HepG2 (cell line): Measurements from ENCODE around the gene PARM1. TPM values are rescaled to one million over a fixed set of nuclear protein-coding genes. Genes with fewer than 3 reads are reported as not detected.

Experiments
- ATAC-seq: fragments of 200-7000 bp; cut with Tn5 transposase; 3 replicates; pipeline ENCODE4 v1.9.1; 2020; ENCODE audit warnings: mild to moderate bottlenecking, moderate library complexity
- BruUV-seq: library from RNA; stranded (reverse); fragments of 400-500 nt; replicated peaks from 2 replicates; lab custom pipeline; 2021; lab: Mats Ljungman, UMichigan
- CTCF ChIA-PET: fragments of 300-600 bp; formaldehyde crosslinking; extraction: SDS; loops from one replicate; lab custom pipeline; 2021; ENCODE audit warnings: low total read pairs, inconsistent platforms, low intra/inter-chr PET ratio; lab: Yijun Ruan, JAX
- POLR2A ChIA-PET: fragments of 350-600 bp; sonication (Branson Sonifier 250); formaldehyde crosslinking; loops from one replicate; lab custom pipeline; 2020; ENCODE audit warnings: antibody characterized with exemption, inconsistent platforms; lab: Yijun Ruan, JAX
- DNase-seq: peaks from one replicate; pipeline ENCODE4 v3.0.0-alpha.2; 2015; ENCODE audit warnings: low spot score
- FAIRE-seq: peaks from 3 replicates; lab custom pipeline; 2011; peaks lifted over from hg19 to GRCh38; lab: Jason Lieb, UNC
- H2AFZ ChIP-seq: one replicate; pipeline ENCODE4 v1.6.1; 2011; ENCODE audit warnings: low read length, inconsistent platforms
- H3K27ac ChIP-seq: fragments of 300-600 bp; 3 replicates; pipeline ENCODE4 v1.8.0; 2011; ENCODE audit warnings: mixed run types, mild to moderate bottlenecking, mixed read lengths, low read length, inconsistent platforms; ENCODE audit not compliant: insufficient read depth; ENCODE audit errors: extremely low read length
- H3K27me3 ChIP-seq, 2 experiments: fragments of 200-600 bp in 1 of 2; 2 replicates in 1 of 2; 3 replicates in 1 of 2; pipeline versions ENCODE4 v1.6.0 to v1.8.0; 2011; ENCODE audit warnings: low read length in 2 of 2, mild to moderate bottlenecking in 2 of 2, moderate library complexity in 2 of 2, inconsistent platforms in 1 of 2; ENCODE audit not compliant: insufficient read depth in 2 of 2, control insufficient read depth in 1 of 2
- H3K36me3 ChIP-seq, 2 experiments: fragments of 200-600 bp in 1 of 2; replicated peaks in 1 of 2; 2 replicates in 1 of 2; 3 replicates in 1 of 2; pipeline versions ENCODE4 v1.5.1 to v1.8.0; 2011; ENCODE audit warnings: low read length in 2 of 2, inconsistent platforms in 1 of 2; ENCODE audit not compliant: insufficient read depth in 2 of 2, control insufficient read depth in 1 of 2
- H3K4me1 ChIP-seq: 2 replicates; pipeline ENCODE4 v1.5.1; 2012; ENCODE audit warnings: low read length, inconsistent platforms; ENCODE audit not compliant: insufficient read depth
- H3K4me2 ChIP-seq: 2 replicates; pipeline ENCODE4 v1.6.0; 2011; ENCODE audit warnings: low read depth, low read length, inconsistent platforms
- H3K4me3 ChIP-seq, 3 experiments: fragments of 200-600 bp in 1 of 3; sonication (generic), shearing (Covaris generic) in 1 of 3; replicated peaks in 1 of 3; 2 replicates each; pipeline ENCODE4 v1.5.1; 2011 to 2016; ENCODE audit warnings: low read length in 3 of 3, inconsistent platforms in 2 of 3, low read depth in 2 of 3, mild to moderate bottlenecking in 2 of 3, control low read depth in 1 of 3, mixed read lengths in 1 of 3; ENCODE audit not compliant: insufficient read depth in 1 of 3
- H3K79me2 ChIP-seq: one replicate; pipeline ENCODE4 v1.6.1; 2011; ENCODE audit warnings: low read length, inconsistent platforms; ENCODE audit not compliant: insufficient read depth
- H3K9ac ChIP-seq: 2 replicates; pipeline ENCODE4 v1.6.0; 2011; ENCODE audit warnings: mild to moderate bottlenecking, low read depth, low read length, inconsistent platforms; ENCODE audit not compliant: insufficient read depth
- H3K9me3 ChIP-seq: 2 replicates; pipeline ENCODE4 v1.5.1; 2012; ENCODE audit warnings: mild to moderate bottlenecking, low read length
- H4K20me1 ChIP-seq: 2 replicates; pipeline ENCODE4 v1.6.0; 2011; ENCODE audit warnings: inconsistent platforms, mild to moderate bottlenecking, low read length, moderate library complexity; ENCODE audit not compliant: insufficient read depth
- ARNT ChIP-seq: fragments of 450-650 bp; IDR thresholded peaks from 2 replicates; pipeline ENCODE4 v1.6.1; 2017
- ELF3 ChIP-seq: IDR thresholded peaks from 2 replicates; pipeline ENCODE4 v1.6.1; 2016; ENCODE audit warnings: missing genetic modification reagents, missing compliant biosample characterization
- ETV6 ChIP-seq: sonication (generic); formaldehyde crosslinking; conservative IDR thresholded peaks from 2 replicates; pipeline ENCODE4 v1.4.0; 2020; ENCODE audit warnings: missing genetic modification reagents
- FOXA1 ChIP-seq, 2 experiments: fragments of 450-650 bp in 1 of 2; sonication (generic) in 1 of 2; formaldehyde crosslinking in 1 of 2; IDR thresholded peaks; 2 replicates each; pipeline versions ENCODE4 v1.4.0 to v1.6.1; 2016 to 2020; ENCODE audit warnings: missing genetic modification reagents in 1 of 2
- KAT8 ChIP-seq: IDR thresholded peaks from 2 replicates; pipeline ENCODE4 v1.6.1; 2016; ENCODE audit warnings: missing genetic modification reagents, missing compliant biosample characterization
- KLF12 ChIP-seq: sonication (generic); formaldehyde crosslinking; IDR thresholded peaks from 2 replicates; pipeline ENCODE4 v1.4.0; 2020; ENCODE audit warnings: missing genetic modification reagents, borderline replicate concordance
- MBD4 ChIP-seq: IDR thresholded peaks from 2 replicates; pipeline ENCODE4 v1.6.1; 2012; ENCODE audit warnings: low read length, inconsistent platforms, borderline replicate concordance
- REPIN1 ChIP-seq: sonication (generic); formaldehyde crosslinking; IDR thresholded peaks from 2 replicates; pipeline ENCODE4 v1.8.0; 2022; ENCODE audit warnings: missing genetic modification reagents, low read depth, mild to moderate bottlenecking, borderline replicate concordance
- SIN3A ChIP-seq: IDR thresholded peaks from 2 replicates; pipeline ENCODE4 v1.6.1; 2011; ENCODE audit warnings: low read depth, mild to moderate bottlenecking, control low read depth, low read length, borderline replicate concordance
- ZBTB7A ChIP-seq: sonication (generic); formaldehyde crosslinking; IDR thresholded peaks from 2 replicates; pipeline ENCODE4 v1.8.0; 2022; ENCODE audit warnings: mild to moderate bottlenecking, missing genetic modification reagents
- ZKSCAN5 ChIP-seq: sonication (generic); formaldehyde crosslinking; IDR thresholded peaks from 2 replicates; pipeline ENCODE4 v1.5.1; 2020; ENCODE audit warnings: mild to moderate bottlenecking, missing genetic modification reagents
- ZMYM3 ChIP-seq: sonication (generic); formaldehyde crosslinking; IDR thresholded peaks from 2 replicates; pipeline ENCODE4 v1.5.1; 2020; ENCODE audit warnings: mild to moderate bottlenecking, missing genetic modification reagents
- ZNF101 ChIP-seq: sonication (generic); formaldehyde crosslinking; IDR thresholded peaks from 2 replicates; pipeline ENCODE4 v1.4.0; 2020; ENCODE audit warnings: mild to moderate bottlenecking, low read depth, missing genetic modification reagents, borderline replicate concordance
- ZNF20 ChIP-seq: sonication (generic); formaldehyde crosslinking; IDR thresholded peaks from 2 replicates; pipeline ENCODE4 v1.4.0; 2020; ENCODE audit warnings: mild to moderate bottlenecking, moderate library complexity, missing genetic modification reagents
- ZNF329 ChIP-seq: sonication (generic); formaldehyde crosslinking; IDR thresholded peaks from 2 replicates; pipeline ENCODE4 v1.9.0; 2021; ENCODE audit warnings: low read depth, mild to moderate bottlenecking, missing genetic modification reagents
- ZNF598 ChIP-seq: sonication (generic); formaldehyde crosslinking; IDR thresholded peaks from 2 replicates; pipeline ENCODE4 v1.5.1; 2020; ENCODE audit warnings: mild to moderate bottlenecking, missing genetic modification reagents, borderline replicate concordance
- ZNF607 ChIP-seq: sonication (generic); formaldehyde crosslinking; IDR thresholded peaks from 2 replicates; pipeline ENCODE4 v1.5.1; 2020; ENCODE audit warnings: missing genetic modification reagents, mild to moderate bottlenecking, borderline replicate concordance
- WGBS: methylation state at CpG from one replicate; pipeline ENCODE4 v1.1.6; 2017; ENCODE audit warnings: low lambda C conversion rate; 5-methylcytosine and 5-hydroxymethylcytosine counted together
- in situ Hi-C: cut with HindIII; loops from 2 replicates; pipeline ENCODE4 v1.10.0; 2017; ENCODE audit warnings: low pct_unique_long_range_greater_than_20kb; ENCODE audit not compliant: extremely low pct_ligation_motif_present
- intact Hi-C: fragments of 100-400 bp; cut with micrococcal nuclease; formaldehyde crosslinking; loops from one replicate; pipeline ENCODE4 v1.10.0; 2022; ENCODE audit not compliant: unreplicated experiment
- polyA plus RNA-seq, 8 experiments: library from polyadenylated mRNA; depleted of rRNA in 3 of 8; stranded (reverse) in 7 of 8; unstranded in 1 of 8; fragments of >200 nt; fragmentation: Illumina TruSeq in 4 of 8; extraction: Trizol in 4 of 8; gene quantifications; 2 replicates each; pipeline versions ENCODE4 v1.2.1 to v1.2.3, GENCODE V29; 2011 to 2016; ENCODE audit warnings: low read depth in 4 of 8, missing spikeins in 1 of 8, mixed read lengths in 1 of 8; ENCODE audit not compliant: insufficient read depth in 1 of 8
- total RNA-seq, 5 experiments: library from RNA; depleted of rRNA; stranded (reverse); fragments of >200 nt; fragmentation: Illumina TruSeq; extraction: Trizol; gene quantifications; 2 replicates each; pipeline ENCODE4 v1.2.3, GENCODE V29; 2016; ENCODE audit warnings: low read depth in 1 of 5
- TF ChIP-seq, protein P1 (sequence below): sonication (generic); formaldehyde crosslinking; IDR thresholded peaks from 2 replicates; pipeline ENCODE4 v1.5.1; 2020; ENCODE audit warnings: missing genetic modification reagents, mild to moderate bottlenecking, borderline replicate concordance

Gene PARM1
- total and polyA plus RNA-seq, 2 of the 13 experiments (the other 11 are each of a cell fraction or from before 2014, with no cell fraction given): not detected

DNA sequence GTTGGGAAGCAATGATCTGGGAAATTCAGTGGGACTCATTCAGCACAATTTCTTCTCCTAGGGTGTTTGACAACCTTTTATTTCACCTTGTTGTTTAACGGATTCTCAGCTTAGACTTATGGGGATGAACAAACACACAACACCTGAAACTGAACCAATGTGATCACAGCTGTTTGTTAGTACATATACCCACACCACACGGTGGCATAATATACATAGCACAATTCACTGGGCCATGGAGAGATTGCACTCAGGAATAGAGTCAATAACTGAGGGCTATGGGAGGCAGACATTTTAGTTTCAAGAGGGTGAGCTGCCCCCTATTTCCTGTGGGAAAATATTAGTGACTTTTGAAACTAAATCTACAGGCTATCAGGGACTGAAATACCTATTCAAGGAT is 148.0 kb downstream of the PARM1 start:
- FAIRE-seq: no peak

DNA sequence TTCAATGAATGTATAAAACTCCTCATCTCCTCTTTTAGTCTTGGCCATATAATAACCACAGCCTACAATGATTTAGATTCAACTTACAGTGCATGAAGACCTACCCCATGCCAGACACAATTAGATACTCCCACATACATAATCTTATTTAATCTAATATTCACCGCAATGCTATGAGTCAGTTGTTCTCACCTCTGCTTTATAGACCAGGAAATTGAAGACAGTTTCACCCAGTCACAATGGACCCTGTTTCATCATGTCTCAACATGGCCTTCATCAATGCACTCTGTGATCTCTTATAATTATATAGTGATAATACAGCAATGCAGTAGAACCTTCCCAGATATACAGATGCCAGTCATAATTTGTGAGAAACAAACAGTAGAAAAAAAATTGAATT is 148.6 kb downstream of the PARM1 start:
- Histone ChIP-seq H3K4me1 (no peaks in the 10 kb centered on the region), H3K9ac (no peak overlapping the region), H4K20me1 (no peaks in the 10 kb centered on the region), H3K27ac (no peak overlapping the region), H2AFZ (no peak overlapping the region), H3K4me3 (no peak overlapping the region), H3K4me2 (no peak overlapping the region), H3K9me3 (no peaks in the 10 kb centered on the region), H3K79me2 (no peaks in the 10 kb centered on the region), H3K27me3 (no peaks in the 10 kb centered on the region), H3K36me3 (no peaks in the 10 kb centered on the region)
- no peak for TF ChIP-seq ZNF101 (CRISPR knock-in tag)
- TF ChIP-seq ARNT: no peak
- TF ChIP-seq ZNF598 (CRISPR knock-in tag): no peak
- TF ChIP-seq ZNF20 (CRISPR knock-in tag): no peak
- TF ChIP-seq KAT8 (CRISPR knock-in tag): no peak
- TF ChIP-seq, protein P1, sequence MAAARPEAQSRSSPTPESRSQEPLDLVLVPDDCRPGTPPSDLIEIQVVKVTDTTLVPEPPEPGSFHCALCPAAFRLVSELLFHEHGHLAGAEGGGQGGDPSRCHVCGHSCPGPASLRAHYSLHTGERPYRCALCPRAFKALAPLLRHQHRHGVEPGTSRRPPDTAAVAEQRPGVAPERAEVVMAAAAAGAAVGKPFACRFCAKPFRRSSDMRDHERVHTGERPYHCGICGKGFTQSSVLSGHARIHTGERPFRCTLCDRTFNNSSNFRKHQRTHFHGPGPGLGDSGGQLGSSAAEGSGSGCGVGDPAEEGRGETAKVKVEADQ: no peak
- no peak for TF ChIP-seq ETV6 (CRISPR knock-in tag)
- TF ChIP-seq ZNF329: no peak
- WGBS: 0% methylated on average over 1 of the region's 1 CpG
- ATAC-seq (no peak), FAIRE-seq (no peak), DNase-seq (no peak)
- intact Hi-C loops: no loop called here
- in situ Hi-C loops: no loop called here
- ChIA-PET POLR2A (no interaction called here), CTCF (no interaction called here)
- BruUV-seq: no TSS peak

More for the DNA sequence above, 148.0 kb downstream of the PARM1 start:
- DNase-seq (no peak), ATAC-seq (no peak)
- H3K9ac ChIP-seq: no peak overlapping the region
- H3K4me2 ChIP-seq: no peak overlapping the region
- TF ChIP-seq REPIN1 (CRISPR knock-in tag): no peak
- TF ChIP-seq MBD4: no peak
- TF ChIP-seq ELF3 (CRISPR knock-in tag): no peak
- TF ChIP-seq KLF12 (CRISPR knock-in tag): no peak
- TF ChIP-seq ZKSCAN5: no peak
- TF ChIP-seq ZMYM3 (CRISPR knock-in tag): no peak
- no peak for TF ChIP-seq ZBTB7A (CRISPR knock-in tag)
- TF ChIP-seq FOXA1 (IDR thresholded peaks at IDR 0.05): no peak
- TF ChIP-seq FOXA1 (CRISPR knock-in tag; IDR thresholded peaks at IDR 0.05): no peak
- no peak for TF ChIP-seq ZNF607 (CRISPR knock-in tag)
- no peak for TF ChIP-seq SIN3A
- TF ChIP-seq, all 625 proteins: peak for 0
- Histone ChIP-seq H3K27ac (no peak overlapping the region), H3K27me3 (no peaks in the 10 kb centered on the region), H3K4me3 (no peak overlapping the region), H4K20me1 (no peaks in the 10 kb centered on the region), H3K79me2 (no peaks in the 10 kb centered on the region), H3K9me3 (no peaks in the 10 kb centered on the region), H3K4me1 (no peaks in the 10 kb centered on the region), H3K36me3 (no peaks in the 10 kb centered on the region), H2AFZ (no peak overlapping the region)
- in situ Hi-C loops: no loop called here
- intact Hi-C loops: no loop called here
- ChIA-PET CTCF (no interaction called here), POLR2A (no interaction called here)
- WGBS: 5% methylated on average over 2 of the region's 2 CpGs
- BruUV-seq: no TSS peak
